Stimulated activated CD4-positive, alpha-beta T cell treated with anti-CD3 and anti-CD28 coated beads, Interleukin-4, amount 100 ng/mL, for 4 hours (primary cell): Measurements from ENCODE around the gene GFI1.

Experiments used
- DNase-seq, 2 experiments: peaks; one replicate each; pipeline ENCODE4 v3.0.0-alpha.2; 2020

The GFI1 gene

DNA sequence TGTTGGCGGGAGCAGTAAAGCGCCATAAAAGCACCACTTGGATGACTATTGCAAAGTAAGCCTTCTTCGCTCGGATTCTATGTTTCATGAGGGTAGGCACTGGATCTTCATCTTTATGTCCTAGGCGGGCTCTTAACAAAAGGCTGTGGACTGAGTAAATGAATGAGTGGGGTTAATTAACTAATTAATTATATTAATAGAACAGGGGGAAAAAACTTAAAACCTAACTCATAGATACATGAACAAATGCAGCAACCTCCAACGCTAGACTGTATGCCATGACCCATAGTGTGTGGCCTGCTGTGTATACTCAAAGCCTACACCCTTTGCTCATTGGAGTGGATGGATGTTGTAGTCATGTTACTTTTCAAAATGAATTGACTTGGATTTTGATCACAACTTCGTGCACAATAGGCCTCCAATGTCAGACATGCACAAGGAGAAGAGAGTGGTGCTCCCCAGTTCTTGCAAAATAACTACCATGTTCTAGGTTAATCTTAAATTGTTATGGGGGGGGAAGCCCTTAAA is 417 bp upstream of the GFI1 start:
- no peak for DNase-seq

- peak; percentile 89 to 92 for DNase-seq
Measured at GRCh38 chr1:92485381-92486250, 1.1 kb downstream of the GFI1 start.

DNA sequence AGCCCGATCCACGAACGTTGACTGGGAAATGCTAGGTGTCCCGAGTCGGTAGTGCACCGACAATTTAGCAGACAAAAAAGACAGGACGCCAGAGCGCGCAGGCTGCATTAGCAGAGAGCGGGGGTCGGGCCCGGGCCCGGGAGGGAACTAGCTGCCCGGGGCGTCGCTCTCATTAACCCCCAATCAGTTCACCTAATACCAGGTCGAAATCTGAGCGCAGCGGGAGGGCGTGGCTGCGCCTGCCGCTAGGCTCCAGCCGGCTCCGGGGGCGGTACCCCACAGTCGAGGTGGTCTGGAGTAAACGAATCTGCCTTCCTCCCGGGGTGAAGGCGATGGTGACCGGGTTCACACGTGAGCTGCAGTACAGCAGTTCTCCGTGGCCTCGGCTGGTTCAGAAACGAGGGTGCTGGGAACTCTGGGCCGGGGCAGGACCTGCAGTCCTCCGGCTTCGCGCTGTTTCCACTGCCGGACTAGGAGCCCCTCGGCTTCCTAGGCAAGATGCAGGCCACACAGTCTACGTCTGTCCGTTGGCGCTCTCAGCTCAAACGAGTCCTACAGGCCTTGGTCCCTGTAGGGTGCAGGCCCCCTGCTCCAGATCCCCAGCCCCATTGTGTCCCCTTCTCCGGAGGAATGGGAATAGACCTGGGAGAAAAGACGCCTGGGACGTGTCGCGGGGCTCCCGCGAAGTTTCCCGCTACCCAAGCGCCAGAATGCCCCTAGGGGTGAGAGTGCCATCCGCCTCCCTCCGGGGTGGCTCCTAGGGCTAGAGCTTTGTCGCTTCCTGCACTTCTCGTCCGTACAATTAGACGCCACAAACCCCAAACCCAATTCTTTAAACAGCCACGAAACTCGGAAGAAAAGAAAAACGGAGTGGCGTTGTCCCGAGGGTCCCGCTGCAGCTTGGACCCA is 2.0 kb downstream of the GFI1 start:
- DNase-seq: peak; percentile 73 to 82

DNA sequence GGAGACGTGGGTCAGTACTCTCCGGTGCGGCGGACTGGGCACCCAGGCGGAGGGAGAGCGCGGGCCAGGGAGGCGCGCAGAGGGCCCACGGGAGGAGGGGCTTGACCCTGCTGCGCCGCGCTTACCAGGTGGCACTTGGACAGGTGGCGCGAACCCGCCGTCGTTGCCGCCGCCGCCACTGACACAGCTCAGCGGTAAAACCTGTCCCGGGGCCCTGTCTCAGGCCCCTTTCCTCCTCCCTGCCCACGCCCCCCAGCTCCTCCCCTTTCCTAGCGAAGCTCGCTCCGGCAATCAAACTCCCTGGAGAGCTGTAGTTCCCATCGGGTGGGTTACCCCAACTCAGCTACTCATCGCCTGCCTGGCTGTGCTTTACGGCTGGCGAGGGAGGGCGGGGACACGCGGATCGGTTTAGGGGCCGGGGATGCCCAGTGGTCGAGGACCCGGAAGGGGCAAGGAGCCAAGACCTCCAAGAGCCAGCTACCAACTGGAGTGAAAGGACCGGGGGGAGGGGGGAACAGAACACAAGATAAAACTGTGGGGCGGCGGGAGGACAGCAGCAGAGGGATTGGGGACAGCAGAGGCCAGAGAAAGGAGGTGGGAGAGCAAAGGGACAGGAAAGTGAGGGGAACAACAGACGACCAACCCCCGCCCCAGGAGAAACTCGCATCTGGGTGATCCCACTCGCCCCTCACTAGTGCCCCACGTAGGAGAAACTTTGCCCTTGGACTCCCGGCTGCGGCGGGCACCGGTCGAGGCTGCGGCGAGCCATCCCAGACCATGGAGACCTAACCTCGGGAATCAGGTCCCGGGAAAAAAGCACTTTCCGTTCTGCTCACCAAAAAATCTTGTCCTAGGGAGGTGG is 2.9 kb downstream of the GFI1 start:
- DNase-seq: peak; percentile 75 to 79

DNA sequence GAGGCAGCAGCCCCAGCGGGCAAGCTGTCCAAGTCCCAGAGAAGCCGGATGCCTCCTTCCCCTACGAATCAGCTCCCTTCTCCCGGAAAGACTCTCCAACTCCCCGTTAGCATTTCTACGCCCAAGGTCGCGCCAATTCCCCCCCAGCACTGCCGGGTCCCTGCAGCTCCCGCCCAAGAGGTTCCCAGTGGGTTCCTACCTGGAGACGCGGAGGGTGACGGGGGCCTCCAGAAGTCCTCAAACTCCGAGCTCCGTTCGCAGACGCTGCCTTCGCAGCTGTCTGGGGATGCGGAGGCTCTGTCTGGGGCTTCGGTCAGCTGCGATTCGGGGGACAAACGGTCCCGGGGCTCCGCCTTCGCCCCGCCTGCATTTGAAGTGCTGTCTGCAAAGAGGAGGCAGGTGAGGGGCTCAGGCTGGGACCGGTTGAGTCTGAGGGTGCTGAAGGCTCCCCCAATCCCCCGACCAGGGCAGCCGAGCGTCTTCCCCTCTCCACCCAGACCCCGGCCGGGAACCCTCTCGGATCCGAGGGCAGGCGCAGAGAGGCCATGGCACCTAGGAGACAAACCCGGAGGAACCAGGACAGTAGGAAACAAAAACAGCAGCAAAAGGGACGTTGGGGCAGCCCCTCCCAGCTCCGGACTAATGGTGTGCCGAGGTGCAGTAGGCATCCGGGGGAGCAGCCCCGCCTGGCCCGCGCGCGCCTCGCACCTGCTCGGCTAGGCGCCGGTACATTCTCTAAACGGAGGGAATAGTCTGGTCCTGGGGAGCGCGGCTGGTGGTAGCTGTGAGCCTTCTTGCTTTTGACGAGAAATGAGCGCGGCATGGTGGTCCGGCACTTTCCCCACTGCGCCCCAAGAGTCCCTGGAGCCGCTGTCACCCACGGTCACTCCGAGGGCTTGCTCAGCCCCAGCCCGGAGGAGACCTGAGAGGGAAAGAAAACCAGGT is 3.8 kb downstream of the GFI1 start:
- DNase-seq: peak; percentile 36 to 40

GRCh38 chr1:92481971-92482664 is 4.6 kb downstream of the GFI1 start:
- no peak for DNase-seq

- DNase-seq: no peak
Measured at GRCh38 chr1:92481599-92481925, 5.2 kb downstream of the GFI1 start.

DNA sequence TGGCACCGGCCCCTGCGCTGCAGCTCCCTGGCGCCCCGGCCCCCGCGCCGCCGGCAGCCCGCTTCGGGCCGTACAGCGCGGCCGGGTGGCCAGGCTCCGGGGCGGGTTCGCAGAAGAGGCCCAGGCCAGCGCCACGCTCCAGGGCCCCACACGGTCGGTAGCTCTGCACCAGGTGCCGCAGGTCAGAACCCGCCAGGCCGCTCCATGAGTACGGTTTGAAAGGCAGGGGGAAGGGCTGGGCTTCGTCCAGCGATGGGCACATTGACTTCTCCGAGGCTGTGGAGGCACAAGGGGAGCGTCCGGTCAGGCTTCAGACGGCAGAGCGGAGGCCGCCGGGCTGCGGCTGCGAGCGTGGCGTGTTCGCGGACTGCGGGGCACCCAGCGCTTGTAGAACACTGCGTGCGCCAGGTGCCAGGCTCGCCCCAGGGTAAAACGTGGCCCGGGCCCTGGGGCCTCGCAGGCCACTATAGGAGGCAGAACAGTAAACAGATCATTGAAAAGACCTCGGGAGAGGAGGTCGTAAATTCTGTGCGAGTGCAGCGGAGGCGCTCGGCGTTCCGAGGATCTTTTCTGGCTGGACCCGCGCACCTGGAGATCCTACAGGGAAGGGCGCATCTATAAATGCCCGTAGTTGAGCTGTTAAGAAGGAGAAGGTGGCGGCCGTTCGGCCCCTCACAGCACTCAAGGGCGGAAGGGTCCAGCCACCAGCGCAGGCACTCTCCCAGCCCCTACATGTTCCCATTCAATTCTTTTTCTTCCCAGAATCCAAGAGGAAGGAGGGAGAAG is 5.7 kb downstream of the GFI1 start:
- no peak for DNase-seq

- no peak for DNase-seq
Measured at GRCh38 chr1:92480200-92480812, 6.4 kb downstream of the GFI1 start.

GRCh38 chr1:92479587-92479986 is 7.1 kb downstream of the GFI1 start:
- no peak for DNase-seq

DNA sequence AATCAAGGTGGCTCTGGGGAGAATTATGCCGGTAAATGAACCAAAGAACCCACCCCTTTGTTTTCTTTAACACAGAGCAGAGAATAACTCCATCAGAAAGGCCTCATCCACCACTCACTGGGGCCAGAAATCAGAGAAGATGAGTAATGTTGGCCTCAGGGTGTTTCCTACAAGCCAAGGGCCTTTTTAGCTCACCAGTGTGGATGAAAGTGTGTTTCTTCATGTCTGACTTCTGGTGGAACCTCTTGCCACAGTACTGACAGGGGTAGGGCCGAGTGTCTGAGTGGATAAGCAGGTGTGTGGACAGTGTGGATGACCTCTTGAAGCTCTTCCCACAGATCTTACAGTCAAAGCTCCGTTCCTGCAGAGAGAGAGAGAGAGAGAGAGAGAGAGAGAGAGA is 8.3 kb downstream of the GFI1 start:
- no peak for DNase-seq

GRCh38 chr1:92476071-92476631 is 10.6 kb downstream of the GFI1 start:
- peak; percentile 30 to 66 for DNase-seq

GRCh38 chr1:92475029-92475428 is 11.7 kb downstream of the GFI1 start:
- no peak for DNase-seq

GRCh38 chr1:92473781-92474495 is 12.8 kb downstream of the GFI1 start:
- DNase-seq: no peak

GRCh38 chr1:92470216-92470615 is 16.5 kb downstream of the GFI1 start:
- no peak for DNase-seq

DNA sequence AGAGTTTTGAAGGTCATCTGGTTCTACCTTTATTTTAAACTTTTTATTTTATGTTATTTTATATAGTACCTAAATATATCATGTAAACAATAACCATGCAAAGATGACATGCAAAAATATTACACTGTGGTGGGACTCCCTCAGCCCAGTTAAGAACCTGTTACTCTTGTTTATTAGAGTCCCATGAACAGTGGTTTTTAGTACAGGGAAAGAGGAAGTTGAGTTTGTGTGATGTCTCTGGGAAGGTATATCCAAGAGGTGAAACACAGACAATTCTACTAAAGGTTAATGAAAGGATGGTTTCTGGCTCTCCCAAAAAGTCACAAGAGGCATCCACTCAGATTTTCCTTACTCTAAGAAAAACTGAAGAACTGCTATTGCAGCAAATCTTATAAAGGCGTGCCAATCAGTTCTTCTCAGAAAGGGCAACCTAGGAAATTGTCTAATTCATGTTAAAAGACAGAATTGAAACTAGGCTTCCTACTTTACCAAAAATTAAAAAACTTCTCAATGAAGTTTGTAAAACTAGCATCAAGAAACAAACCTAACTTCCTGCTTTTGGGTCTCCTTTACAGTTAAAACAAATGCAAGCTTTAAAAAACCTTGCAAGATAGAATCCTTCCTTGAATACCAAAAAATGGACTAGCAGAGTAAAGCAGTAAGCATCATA is 19.9 kb downstream of the GFI1 start:
- DNase-seq: no peak

DNA sequence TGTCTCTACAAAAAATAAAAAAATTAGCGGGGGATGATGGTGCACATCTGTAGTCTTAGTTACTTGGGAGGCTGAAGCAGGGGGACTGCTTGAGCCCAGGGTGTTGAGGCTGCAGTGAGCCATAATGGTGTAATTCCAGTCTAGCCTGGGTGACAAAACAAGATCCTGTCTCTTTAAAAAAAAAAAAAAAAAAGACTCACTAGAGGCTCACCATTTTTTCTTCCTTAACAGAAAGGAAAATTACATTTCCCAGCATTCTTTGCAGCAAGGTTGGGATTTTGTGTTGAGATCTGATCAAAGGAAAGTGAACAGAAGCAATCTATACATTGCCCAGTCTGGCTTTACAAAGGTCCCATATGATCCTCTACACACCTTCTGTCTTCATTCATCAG is 21.5 kb downstream of the GFI1 start:
- DNase-seq: no peak
